Esophagus squamous epithelium (tissue), 4 donors: ENCODE results near the gene CST1.

Experiments
- POLR2A ChIP-seq, 4 donors: fragments of 450-650 bp; IDR thresholded peaks; one replicate each; pipeline ENCODE4 v1.6.1; 2017; ENCODE audit warnings: antibody characterized with exemption in 4 of 4, mild to moderate bottlenecking in 4 of 4, moderate library complexity in 3 of 4
- TF ChIP-seq, protein P1 (sequence below), 6 experiments: fragments of 450-650 bp in 4 of 6; fragments of 200-600 bp in 2 of 6; sonication (generic) in 2 of 6; IDR thresholded peaks; one replicate each; pipeline ENCODE4 v1.5.1; 2016 to 2019; ENCODE audit warnings: antibody characterized with exemption in 6 of 6, mild to moderate bottlenecking in 4 of 6, moderate library complexity in 4 of 6

GRCh38 chr20:23794065-23794464 lies 43.3 kb upstream of the CST1 start:
- TF ChIP-seq, protein P1, sequence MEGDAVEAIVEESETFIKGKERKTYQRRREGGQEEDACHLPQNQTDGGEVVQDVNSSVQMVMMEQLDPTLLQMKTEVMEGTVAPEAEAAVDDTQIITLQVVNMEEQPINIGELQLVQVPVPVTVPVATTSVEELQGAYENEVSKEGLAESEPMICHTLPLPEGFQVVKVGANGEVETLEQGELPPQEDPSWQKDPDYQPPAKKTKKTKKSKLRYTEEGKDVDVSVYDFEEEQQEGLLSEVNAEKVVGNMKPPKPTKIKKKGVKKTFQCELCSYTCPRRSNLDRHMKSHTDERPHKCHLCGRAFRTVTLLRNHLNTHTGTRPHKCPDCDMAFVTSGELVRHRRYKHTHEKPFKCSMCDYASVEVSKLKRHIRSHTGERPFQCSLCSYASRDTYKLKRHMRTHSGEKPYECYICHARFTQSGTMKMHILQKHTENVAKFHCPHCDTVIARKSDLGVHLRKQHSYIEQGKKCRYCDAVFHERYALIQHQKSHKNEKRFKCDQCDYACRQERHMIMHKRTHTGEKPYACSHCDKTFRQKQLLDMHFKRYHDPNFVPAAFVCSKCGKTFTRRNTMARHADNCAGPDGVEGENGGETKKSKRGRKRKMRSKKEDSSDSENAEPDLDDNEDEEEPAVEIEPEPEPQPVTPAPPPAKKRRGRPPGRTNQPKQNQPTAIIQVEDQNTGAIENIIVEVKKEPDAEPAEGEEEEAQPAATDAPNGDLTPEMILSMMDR (IDR thresholded peaks at IDR 0.05), result no peak
- TF ChIP-seq POLR2A (IDR thresholded peaks at IDR 0.05), result no peak
